Stomach smooth muscle (tissue), 2 donors: ENCODE results near the gene ZDHHC12.

ENCODE experiments used
- H3K27ac ChIP-seq: one replicate; pipeline ENCODE4 v1.7.0; 2013; ENCODE audit warnings: mild to moderate bottlenecking, low read length, inconsistent platforms
- H3K27me3 ChIP-seq, 2 donors: one replicate each; pipeline ENCODE4 v1.7.0; 2013; ENCODE audit warnings: low read length in 2 of 2; ENCODE audit not compliant: insufficient read depth in 2 of 2, control insufficient read depth in 1 of 2
- H3K36me3 ChIP-seq, 2 donors: one replicate each; pipeline ENCODE4 v1.7.0; 2013; ENCODE audit warnings: low read length in 2 of 2; ENCODE audit not compliant: control insufficient read depth in 2 of 2, insufficient read depth in 2 of 2
- H3K4me1 ChIP-seq: one replicate; pipeline ENCODE4 v1.7.0; 2013; ENCODE audit warnings: low read length; ENCODE audit not compliant: control insufficient read depth, insufficient read depth
- H3K4me3 ChIP-seq, 2 donors: one replicate each; pipeline ENCODE4 v1.7.0; 2013; ENCODE audit warnings: low read length in 2 of 2
- H3K9ac ChIP-seq, 2 donors: one replicate each; pipeline ENCODE4 v1.7.0; 2013; ENCODE audit warnings: low read length in 2 of 2, mild to moderate bottlenecking in 1 of 2
- H3K9me3 ChIP-seq, 2 donors: one replicate each; pipeline ENCODE4 v1.7.0; 2013; ENCODE audit warnings: low read length in 2 of 2; ENCODE audit not compliant: control insufficient read depth in 2 of 2
- donor health status: healthy.
- donor health status: Pancreatic carcinoma.

ZDHHC12 gene

GRCh38 chr9:128729766-128730517 lies 6.0 kb upstream of the ZDHHC12 start:
- peaks cover 2% of the 10 kb centered on the region for H3K4me1 ChIP-seq
- H3K9me3 ChIP-seq: no peaks in the 10 kb centered on the region
- H3K9ac ChIP-seq: no peak overlapping the region
- H3K4me3 ChIP-seq: no peak overlapping the region
- H3K27ac ChIP-seq: no peak overlapping the region
- H3K36me3 ChIP-seq: peaks cover 11 to 14% of the 10 kb centered on the region in 2 donors
- H3K27me3 ChIP-seq: no peaks in the 10 kb centered on the region

- no peaks in the 10 kb centered on the region for H3K27me3 ChIP-seq
- no peaks in the 10 kb centered on the region for H3K9me3 ChIP-seq
- peaks cover 7 to 12% of the 10 kb centered on the region in 2 donors for H3K36me3 ChIP-seq
- H3K27ac ChIP-seq: no peak overlapping the region
- H3K9ac ChIP-seq: no peak overlapping the region
- no peak overlapping the region for H3K4me3 ChIP-seq
- H3K4me1 ChIP-seq: peaks cover 8% of the 10 kb centered on the region
Measured at GRCh38 chr9:128729302-128729701, 5.4 kb upstream of the ZDHHC12 start.

GRCh38 chr9:128728298-128728697 lies 4.4 kb upstream of the ZDHHC12 start:
- Histone ChIP-seq H3K4me3 (no peak overlapping the region), H3K4me1 (peaks cover 15% of the 10 kb centered on the region), H3K9me3 (no peaks in the 10 kb centered on the region), H3K27me3 (no peaks in the 10 kb centered on the region), H3K27ac (no peak overlapping the region), H3K36me3 (peaks cover 7 to 12% of the 10 kb centered on the region in 2 donors), H3K9ac (no peak overlapping the region)

- Histone ChIP-seq H3K4me3 (no peak overlapping the region), H3K4me1 (peaks cover 15% of the 10 kb centered on the region), H3K36me3 (peaks cover 4 to 8% of the 10 kb centered on the region in 2 donors), H3K27me3 (no peaks in the 10 kb centered on the region), H3K9me3 (no peaks in the 10 kb centered on the region), H3K9ac (no peak overlapping the region), H3K27ac (no peak overlapping the region)
Measured at GRCh38 chr9:128727640-128728248, 3.8 kb upstream of the ZDHHC12 start.

- peak overlapping the region; percentile 58 to 59 for H3K9ac ChIP-seq
- no peaks in the 10 kb centered on the region for H3K9me3 ChIP-seq
Measured at GRCh38 chr9:128724744-128725211, 851 bp upstream of the ZDHHC12 start.

GRCh38 chr9:128723352-128723865 lies 518 bp downstream of the ZDHHC12 start:
- H3K9ac ChIP-seq: peak overlapping the region; percentile 18 to 75
- H3K4me3 ChIP-seq: peak overlapping the region; percentile 84 to 86
- peaks cover 15% of the 10 kb centered on the region for H3K4me1 ChIP-seq
- no peaks in the 10 kb centered on the region for H3K9me3 ChIP-seq
- peak overlapping the region; percentile 69 for H3K27ac ChIP-seq
- no peaks in the 10 kb centered on the region for H3K27me3 ChIP-seq
- no peaks in the 10 kb centered on the region for H3K36me3 ChIP-seq

More at GRCh38 chr9:128724744-128725211, 851 bp upstream of the ZDHHC12 start:
- H3K4me3 ChIP-seq: peak overlapping the region; percentile 84 to 86
- no peaks in the 10 kb centered on the region for H3K27me3 ChIP-seq
- peaks cover 15% of the 10 kb centered on the region for H3K4me1 ChIP-seq
- H3K27ac ChIP-seq: peak overlapping the region; percentile 70
- no peaks in the 10 kb centered on the region for H3K36me3 ChIP-seq

- no peaks in the 10 kb centered on the region for H3K9me3 ChIP-seq
- H3K27me3 ChIP-seq: no peaks in the 10 kb centered on the region
- H3K27ac ChIP-seq: no peak overlapping the region
- no peak overlapping the region for H3K9ac ChIP-seq
- no peaks in the 10 kb centered on the region for H3K36me3 ChIP-seq
- H3K4me3 ChIP-seq: no peak overlapping the region
- H3K4me1 ChIP-seq: peaks cover 15% of the 10 kb centered on the region
Measured at GRCh38 chr9:128722380-128723351, 1.3 kb downstream of the ZDHHC12 start.

- Histone ChIP-seq H3K4me3 (no peak overlapping the region), H3K9ac (no peak overlapping the region)
Measured at GRCh38 chr9:128721487-128722010, 2.4 kb downstream of the ZDHHC12 start.

GRCh38 chr9:128720841-128721486 lies 3.0 kb downstream of the ZDHHC12 start:
- no peak overlapping the region for H3K27ac ChIP-seq
- peaks cover 15% of the 10 kb centered on the region for H3K4me1 ChIP-seq
- H3K36me3 ChIP-seq: no peaks in the 10 kb centered on the region
- no peak overlapping the region for H3K9ac ChIP-seq
- no peak overlapping the region for H3K4me3 ChIP-seq
- H3K27me3 ChIP-seq: no peaks in the 10 kb centered on the region
- no peaks in the 10 kb centered on the region for H3K9me3 ChIP-seq

More at GRCh38 chr9:128721487-128722010, 2.4 kb downstream of the ZDHHC12 start:
- no peak overlapping the region for H3K27ac ChIP-seq
- no peaks in the 10 kb centered on the region for H3K36me3 ChIP-seq
- no peaks in the 10 kb centered on the region for H3K27me3 ChIP-seq
- H3K4me1 ChIP-seq: peaks cover 15% of the 10 kb centered on the region
- H3K9me3 ChIP-seq: no peaks in the 10 kb centered on the region
